Osteocyte (in vitro differentiated cells): ENCODE measurements around the gene RWDD3. TPM values are rescaled to one million over a fixed set of nuclear protein-coding genes. Genes with fewer than 3 reads are reported as not detected.

ENCODE experiments used
- DNase-seq: peaks from one replicate; pipeline ENCODE4 v3.0.0; 2021; ENCODE audit warnings: mixed read lengths; ENCODE audit not compliant: unreplicated experiment; ENCODE audit errors: extremely low spot score
- H3K27ac Mint-ChIP-seq: one replicate; pipeline ENCODE4 v1.8.0; 2021; ENCODE audit warnings: mild to moderate bottlenecking, mixed read lengths; ENCODE audit not compliant: unreplicated experiment
- H3K27me3 Mint-ChIP-seq: one replicate; pipeline ENCODE4 v1.8.0; 2021; ENCODE audit warnings: mixed read lengths; ENCODE audit not compliant: unreplicated experiment
- H3K36me3 Mint-ChIP-seq: one replicate; pipeline ENCODE4 v1.8.0; 2021; ENCODE audit warnings: mixed read lengths; ENCODE audit not compliant: unreplicated experiment
- H3K4me1 Mint-ChIP-seq: one replicate; pipeline ENCODE4 v1.8.0; 2021; ENCODE audit warnings: mixed read lengths; ENCODE audit not compliant: unreplicated experiment
- H3K4me3 Mint-ChIP-seq: one replicate; pipeline ENCODE4 v1.8.0; 2021; ENCODE audit warnings: mild to moderate bottlenecking, moderate library complexity, mixed read lengths; ENCODE audit not compliant: unreplicated experiment
- H3K9me3 Mint-ChIP-seq: one replicate; pipeline ENCODE4 v1.8.0; 2021; ENCODE audit warnings: mixed read lengths; ENCODE audit not compliant: unreplicated experiment
- total RNA-seq: library from RNA; stranded (reverse); gene quantifications from 2 replicates; pipeline ENCODE4 v1.2.1, GENCODE V29; 2021
- TF ChIP-seq, protein P1 (sequence below): fragments of 200-600 bp; sonication (generic); IDR thresholded peaks from 2 replicates; pipeline ENCODE4 v1.5.0; 2021; ENCODE audit warnings: antibody characterized with exemption, mild to moderate bottlenecking, moderate library complexity

RWDD3 gene
- total RNA-seq, 1 donor from 2014 or later = 13.1 TPM

DNA sequence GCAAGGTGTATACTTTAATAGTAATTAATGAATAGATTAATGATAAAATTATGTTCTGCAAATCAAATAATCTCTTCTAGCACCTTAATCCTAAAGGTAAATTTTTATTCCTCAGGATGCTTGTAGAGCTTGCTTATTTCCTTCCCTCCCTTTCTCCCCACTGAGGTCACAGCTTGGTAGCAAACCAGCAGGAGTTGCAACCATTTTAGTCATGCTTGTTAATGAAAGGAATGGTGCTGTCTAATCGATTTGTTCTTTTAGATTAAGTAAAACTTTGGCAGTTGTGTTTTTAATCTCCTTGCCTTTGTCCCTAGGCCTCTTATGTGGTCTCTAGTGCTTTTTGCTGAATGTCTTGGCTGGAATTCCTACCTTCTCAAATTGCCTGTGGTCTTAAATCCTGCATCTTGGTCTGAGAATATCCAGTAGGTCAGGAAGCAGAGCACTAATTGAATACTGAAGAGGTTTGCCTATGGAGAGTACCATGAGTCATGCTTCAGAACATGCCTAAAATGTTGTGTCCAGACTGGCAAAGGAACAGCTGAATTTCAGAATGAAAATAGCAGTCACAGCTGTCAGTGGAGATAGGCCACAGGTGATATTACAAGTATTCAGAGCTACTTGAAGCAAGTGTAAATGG, 36.3 kb upstream of the RWDD3 start:
- no peaks in the 10 kb centered on the region for H3K36me3 Mint-ChIP-seq
- DNase-seq = no peak
- H3K27me3 Mint-ChIP-seq = peaks cover 23% of the 10 kb centered on the region
- no peaks in the 10 kb centered on the region for H3K4me1 Mint-ChIP-seq
- H3K9me3 Mint-ChIP-seq = no peaks in the 10 kb centered on the region
- no peak overlapping the region for H3K27ac Mint-ChIP-seq
- TF ChIP-seq, protein P1, sequence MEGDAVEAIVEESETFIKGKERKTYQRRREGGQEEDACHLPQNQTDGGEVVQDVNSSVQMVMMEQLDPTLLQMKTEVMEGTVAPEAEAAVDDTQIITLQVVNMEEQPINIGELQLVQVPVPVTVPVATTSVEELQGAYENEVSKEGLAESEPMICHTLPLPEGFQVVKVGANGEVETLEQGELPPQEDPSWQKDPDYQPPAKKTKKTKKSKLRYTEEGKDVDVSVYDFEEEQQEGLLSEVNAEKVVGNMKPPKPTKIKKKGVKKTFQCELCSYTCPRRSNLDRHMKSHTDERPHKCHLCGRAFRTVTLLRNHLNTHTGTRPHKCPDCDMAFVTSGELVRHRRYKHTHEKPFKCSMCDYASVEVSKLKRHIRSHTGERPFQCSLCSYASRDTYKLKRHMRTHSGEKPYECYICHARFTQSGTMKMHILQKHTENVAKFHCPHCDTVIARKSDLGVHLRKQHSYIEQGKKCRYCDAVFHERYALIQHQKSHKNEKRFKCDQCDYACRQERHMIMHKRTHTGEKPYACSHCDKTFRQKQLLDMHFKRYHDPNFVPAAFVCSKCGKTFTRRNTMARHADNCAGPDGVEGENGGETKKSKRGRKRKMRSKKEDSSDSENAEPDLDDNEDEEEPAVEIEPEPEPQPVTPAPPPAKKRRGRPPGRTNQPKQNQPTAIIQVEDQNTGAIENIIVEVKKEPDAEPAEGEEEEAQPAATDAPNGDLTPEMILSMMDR = no peak
- no peak overlapping the region for H3K4me3 Mint-ChIP-seq

DNA sequence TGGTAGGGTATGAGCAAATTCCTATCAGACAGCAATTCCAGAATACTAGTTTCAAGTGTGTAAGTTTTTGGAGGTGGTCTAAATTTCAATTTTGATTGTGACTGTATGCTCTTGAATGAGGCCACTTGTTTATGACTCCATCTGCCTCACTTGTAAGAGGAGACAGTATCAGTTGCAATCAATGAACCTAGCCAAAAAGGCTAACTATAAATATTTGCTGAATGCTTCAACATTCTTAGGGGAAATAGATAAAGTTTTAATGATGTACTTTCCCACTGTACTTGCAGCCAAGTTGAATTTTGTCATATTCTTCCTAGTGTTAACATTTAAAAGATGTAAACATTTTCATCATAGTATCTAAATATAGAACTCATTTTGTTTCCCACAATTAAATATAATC, 32.1 kb upstream of the RWDD3 start:
- no peaks in the 10 kb centered on the region for H3K9me3 Mint-ChIP-seq
- H3K4me1 Mint-ChIP-seq = no peaks in the 10 kb centered on the region
- TF ChIP-seq, protein P1 = no peak
- H3K4me3 Mint-ChIP-seq = no peak overlapping the region
- no peak overlapping the region for H3K27ac Mint-ChIP-seq
- H3K27me3 Mint-ChIP-seq = peaks cover 23% of the 10 kb centered on the region
- no peak for DNase-seq
- H3K36me3 Mint-ChIP-seq = no peaks in the 10 kb centered on the region

DNA sequence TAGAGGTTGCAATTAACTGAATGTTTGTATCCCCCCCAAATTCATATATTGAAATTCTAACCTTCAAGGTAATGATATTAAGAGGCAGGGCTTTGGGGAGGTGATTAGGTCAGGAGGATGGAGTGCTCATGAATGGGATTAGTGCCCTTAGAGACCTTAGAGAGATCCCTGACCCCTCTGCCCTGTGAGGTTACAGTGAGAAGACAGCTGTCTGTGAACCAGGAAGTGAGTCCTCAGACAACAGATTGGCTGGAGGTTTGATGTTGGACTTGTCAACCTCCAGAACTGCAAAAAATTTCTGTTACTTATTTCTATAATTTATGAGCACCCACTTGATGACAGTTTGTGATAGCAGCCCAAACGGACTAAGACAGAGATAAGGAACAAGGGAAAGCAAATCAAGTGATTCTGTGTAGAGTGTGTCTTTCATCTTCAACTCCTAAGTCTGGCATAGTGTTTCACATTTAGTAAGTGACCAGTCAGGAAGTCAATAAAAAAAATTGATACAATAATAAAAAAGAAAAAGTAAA, 30.0 kb upstream of the RWDD3 start:
- no peaks in the 10 kb centered on the region for H3K36me3 Mint-ChIP-seq
- H3K9me3 Mint-ChIP-seq = no peaks in the 10 kb centered on the region
- TF ChIP-seq, protein P1 = no peak
- H3K4me1 Mint-ChIP-seq = no peaks in the 10 kb centered on the region
- peaks cover 38% of the 10 kb centered on the region for H3K27me3 Mint-ChIP-seq
- no peak for DNase-seq
- no peak overlapping the region for H3K4me3 Mint-ChIP-seq
- no peak overlapping the region for H3K27ac Mint-ChIP-seq

DNA sequence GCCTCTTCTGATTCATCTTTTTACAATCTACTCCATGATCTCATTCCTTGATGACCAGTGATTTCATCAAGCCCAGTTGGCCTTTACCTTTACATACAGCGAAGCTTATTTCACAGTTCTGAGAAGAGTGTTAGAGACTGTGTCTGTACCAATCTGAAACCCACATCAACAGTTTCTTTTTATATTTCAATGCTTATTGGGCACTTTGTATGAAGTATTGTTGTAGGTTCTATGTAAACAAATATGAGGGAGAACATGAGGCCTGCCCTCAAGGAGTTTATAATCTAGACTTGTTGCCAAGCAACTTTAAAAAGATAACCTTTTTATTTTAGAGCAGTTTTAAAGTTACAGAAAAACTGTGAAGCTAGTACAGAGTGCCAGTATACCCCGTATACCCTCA, 27.5 kb upstream of the RWDD3 start:
- H3K4me1 Mint-ChIP-seq = no peaks in the 10 kb centered on the region
- no peaks in the 10 kb centered on the region for H3K36me3 Mint-ChIP-seq
- H3K9me3 Mint-ChIP-seq = no peaks in the 10 kb centered on the region
- no peak overlapping the region for H3K4me3 Mint-ChIP-seq
- DNase-seq = no peak
- TF ChIP-seq, protein P1 = no peak
- H3K27me3 Mint-ChIP-seq = peaks cover 37% of the 10 kb centered on the region
- H3K27ac Mint-ChIP-seq = no peak overlapping the region

DNA sequence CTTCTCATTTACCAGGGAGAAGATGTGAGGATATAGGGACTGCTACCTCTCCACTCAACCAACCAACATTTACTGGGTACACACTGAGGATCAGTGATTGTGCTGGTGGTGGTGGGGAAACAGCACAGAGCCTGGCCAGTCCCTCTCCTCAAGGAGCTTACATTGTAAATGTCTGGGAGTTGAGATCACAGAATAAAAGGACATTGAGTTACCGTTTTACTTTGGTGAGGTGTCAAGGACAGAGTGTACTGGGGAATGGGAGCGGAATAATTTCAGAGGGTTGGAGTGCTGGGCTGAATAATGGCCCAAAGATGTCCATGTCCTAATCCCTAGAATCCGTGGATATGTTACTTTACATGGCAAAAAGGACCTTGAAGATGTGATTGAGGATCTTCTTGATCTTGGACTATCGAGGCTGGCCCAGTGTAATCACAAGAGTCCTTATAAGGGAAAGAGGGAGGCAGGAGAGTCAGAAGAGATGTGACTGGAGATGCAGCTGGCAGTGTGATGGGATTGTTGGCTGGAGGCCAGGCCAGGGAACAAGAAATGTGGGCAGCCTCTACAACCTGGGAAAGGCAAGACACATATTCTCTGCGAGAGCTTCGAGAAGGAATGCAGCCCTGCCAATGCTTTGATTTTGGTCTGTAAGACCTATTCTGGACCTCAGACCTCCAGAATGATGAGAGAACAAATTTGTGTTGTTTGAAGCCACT, 26.6 kb upstream of the RWDD3 start:
- Mint-ChIP-seq H3K4me3 (no peak overlapping the region), H3K27me3 (peaks cover 40% of the 10 kb centered on the region), H3K27ac (no peak overlapping the region), H3K36me3 (no peaks in the 10 kb centered on the region), H3K4me1 (no peaks in the 10 kb centered on the region), H3K9me3 (no peaks in the 10 kb centered on the region)
- TF ChIP-seq, protein P1 = no peak
- DNase-seq = no peak
